ENCODE data around the gene HELZ2.

GRCh38 chr20:63547725-63548480, 26.1 kb downstream of the HELZ2 start, which contains the start of gene SRMS:
- TF ChIP-seq EZH2phosphoT487 (IDR thresholded peaks at IDR 0.05; ENCODE audit: borderline replicate concordance, low read length) = no peak
- no peak for TF ChIP-seq CTCF (IDR thresholded peaks at IDR 0.05; ENCODE audit: low read depth, low read length, poor library complexity, severe bottlenecking)

All from DOHH2 (cell line).